Heart left ventricle (tissue), 13 donors: Measurements from ENCODE around the gene HARS1.

Experiments
- POLR2A ChIP-seq, 2 donors: fragments of 450-650 bp; IDR thresholded peaks; one replicate each; pipeline ENCODE4 v1.6.1; 2017; ENCODE audit warnings: antibody characterized with exemption in 2 of 2, mild to moderate bottlenecking in 2 of 2, moderate library complexity in 2 of 2
- TF ChIP-seq, protein P1 (sequence below), 12 donors: fragments of 200-600 bp; sonication (generic) in 4 of 12; IDR thresholded peaks; one replicate each; pipeline versions ENCODE4 v1.5.0 to v1.8.0; 2018 to 2022; ENCODE audit warnings: antibody characterized with exemption in 12 of 12, mild to moderate bottlenecking in 5 of 12
- donor health status: ischemic (EF 13 %, LVEDD 7.1; RV severe dilation, severe dysfunction).
- donor health status: DM: no; HTN: yes; CAD: no.
- donor health status: DM: no; HTN: no; CAD: no.
- donor health status: ischemic (EF 25% LVEDD 6.9; RV normal size, moderate dysfunction).
- donor health status: ischemic (EF 25% LVEDD 5.7; RV mildly dilated, moderate dysfunction).
- donor health status: ischemic (EF 35%, LVEDD 5.7; RV mildly dilated, moderate dysfunction).
- donor health status: nonischemic (EF 11% LVEDD 7.7; RV severe dilation, severe dysfunction).
- donor health status: DM: yes; HTN: yes; CAD: no.
- donor health status: PGD.
- donor health status: ischemic (EF 29% LVEDD 5.4; RV normal size, mild dysfunction).
- donor health status: nonischemic (EF 23%, LVEDD 6.1; RV moderate dilation, normal function).

DNA sequence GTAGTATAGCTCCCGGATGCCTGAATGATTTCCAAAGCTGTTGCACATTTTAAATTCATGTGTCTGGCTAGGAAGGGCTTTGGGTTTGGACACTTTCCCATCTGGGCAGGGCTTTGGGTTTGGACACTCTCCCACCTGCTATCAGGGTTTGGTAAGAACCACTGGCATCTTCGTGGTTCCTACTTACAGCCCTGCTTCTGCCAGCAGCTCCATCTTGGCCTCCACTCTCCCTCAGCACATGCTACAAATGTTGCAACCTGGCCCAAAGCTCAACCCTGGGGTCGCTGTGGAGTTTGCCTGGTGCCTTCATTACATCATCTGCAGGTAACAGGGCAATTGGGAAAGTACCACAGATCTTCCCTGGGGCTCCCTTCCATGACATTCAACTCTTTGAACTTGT lies 48.5 kb downstream of the HARS1 start:
- no peak for TF ChIP-seq POLR2A (IDR thresholded peaks at IDR 0.05)
- TF ChIP-seq, protein P1, sequence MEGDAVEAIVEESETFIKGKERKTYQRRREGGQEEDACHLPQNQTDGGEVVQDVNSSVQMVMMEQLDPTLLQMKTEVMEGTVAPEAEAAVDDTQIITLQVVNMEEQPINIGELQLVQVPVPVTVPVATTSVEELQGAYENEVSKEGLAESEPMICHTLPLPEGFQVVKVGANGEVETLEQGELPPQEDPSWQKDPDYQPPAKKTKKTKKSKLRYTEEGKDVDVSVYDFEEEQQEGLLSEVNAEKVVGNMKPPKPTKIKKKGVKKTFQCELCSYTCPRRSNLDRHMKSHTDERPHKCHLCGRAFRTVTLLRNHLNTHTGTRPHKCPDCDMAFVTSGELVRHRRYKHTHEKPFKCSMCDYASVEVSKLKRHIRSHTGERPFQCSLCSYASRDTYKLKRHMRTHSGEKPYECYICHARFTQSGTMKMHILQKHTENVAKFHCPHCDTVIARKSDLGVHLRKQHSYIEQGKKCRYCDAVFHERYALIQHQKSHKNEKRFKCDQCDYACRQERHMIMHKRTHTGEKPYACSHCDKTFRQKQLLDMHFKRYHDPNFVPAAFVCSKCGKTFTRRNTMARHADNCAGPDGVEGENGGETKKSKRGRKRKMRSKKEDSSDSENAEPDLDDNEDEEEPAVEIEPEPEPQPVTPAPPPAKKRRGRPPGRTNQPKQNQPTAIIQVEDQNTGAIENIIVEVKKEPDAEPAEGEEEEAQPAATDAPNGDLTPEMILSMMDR (IDR thresholded peaks at IDR 0.05), result no peak
